ENCODE measurements around the gene ARRB2.

Gene ARRB2

GRCh38 chr17:4709794-4710692 lies at the start of gene ARRB2:
Gene ARRB2 (plus strand): TSS chr17:4710632. CDS start chr17:4710722, 90 bp downstream.
- peak within 1 kb of the TSS; percentile 95 for H3K27ac Mint-ChIP-seq
- no peaks in the 10 kb centered on the region for H3K9me3 Mint-ChIP-seq
- no peaks in the 10 kb centered on the region for H3K27me3 Mint-ChIP-seq
- peak; percentile 99 for DNase-seq
- H3K4me1 Mint-ChIP-seq (ENCODE audit: low read depth) = peaks cover 65% of the 10 kb centered on the region
- peaks cover 38% of the 10 kb centered on the region for H3K36me3 Mint-ChIP-seq (ENCODE audit: low read depth)
- H3K4me3 Mint-ChIP-seq = peak within 1 kb of the TSS; percentile 96

DNA sequence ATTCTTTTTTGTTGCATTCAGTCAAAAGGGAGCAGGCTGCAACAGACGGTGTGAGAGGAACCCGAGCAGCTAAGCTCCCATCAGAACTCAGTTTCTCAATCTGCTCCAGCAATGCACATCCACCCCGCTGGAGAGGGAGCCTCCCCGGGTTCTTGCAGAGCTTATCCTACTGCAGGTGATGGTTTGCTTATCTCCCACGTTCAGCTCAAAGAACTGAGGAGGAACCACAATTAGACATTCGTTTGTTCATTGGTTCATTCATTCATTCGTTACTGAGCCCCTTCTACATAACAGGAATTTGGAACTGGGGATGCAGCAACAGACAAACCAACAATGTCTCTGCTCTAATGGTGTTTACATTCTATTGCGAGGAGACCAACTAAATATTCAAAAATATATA lies 46.7 kb upstream of the ARRB2 start:
- Mint-ChIP-seq H3K4me3 (no peak overlapping the region), H3K27ac (no peak overlapping the region), H3K4me1 (ENCODE audit: low read depth) (peaks cover 7% of the 10 kb centered on the region), H3K9me3 (no peaks in the 10 kb centered on the region), H3K36me3 (ENCODE audit: low read depth) (no peaks in the 10 kb centered on the region), H3K27me3 (peaks cover 3% of the 10 kb centered on the region)
- DNase-seq = no peak

GRCh38 chr17:4664230-4664629 lies 46.2 kb upstream of the ARRB2 start:
- no peak overlapping the region for H3K4me3 Mint-ChIP-seq
- H3K9me3 Mint-ChIP-seq = no peaks in the 10 kb centered on the region
- H3K27me3 Mint-ChIP-seq = peaks cover 3% of the 10 kb centered on the region
- H3K4me1 Mint-ChIP-seq (ENCODE audit: low read depth) = peaks cover 4% of the 10 kb centered on the region
- DNase-seq = no peak
- H3K36me3 Mint-ChIP-seq (ENCODE audit: low read depth) = peaks cover under 1% of the 10 kb centered on the region
- H3K27ac Mint-ChIP-seq = no peak overlapping the region

DNA sequence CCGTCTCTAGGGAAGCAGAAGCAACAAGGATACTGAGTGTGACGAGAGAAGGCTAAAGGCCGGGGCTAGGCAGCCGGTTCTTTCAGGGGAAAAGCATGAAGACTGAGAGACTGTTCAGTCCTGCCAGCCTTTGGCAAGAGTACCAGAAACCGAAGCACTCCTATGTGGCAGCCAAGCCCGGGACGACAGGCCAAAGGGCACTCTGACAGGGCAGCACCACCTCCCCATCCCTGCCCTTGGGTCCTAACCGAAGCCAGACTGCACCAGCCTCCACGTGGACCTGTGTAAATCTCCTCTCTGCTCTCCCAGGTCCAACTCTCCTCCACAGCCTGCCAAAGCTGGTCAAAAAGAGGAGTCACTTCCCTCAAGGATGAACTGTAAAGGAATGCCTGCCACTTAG lies 45.4 kb upstream of the ARRB2 start:
- Mint-ChIP-seq H3K27ac (no peak overlapping the region), H3K4me1 (ENCODE audit: low read depth) (peaks cover 4% of the 10 kb centered on the region), H3K36me3 (ENCODE audit: low read depth) (peaks cover 8% of the 10 kb centered on the region), H3K9me3 (no peaks in the 10 kb centered on the region), H3K4me3 (no peak overlapping the region), H3K27me3 (no peaks in the 10 kb centered on the region)
- DNase-seq = no peak

DNA sequence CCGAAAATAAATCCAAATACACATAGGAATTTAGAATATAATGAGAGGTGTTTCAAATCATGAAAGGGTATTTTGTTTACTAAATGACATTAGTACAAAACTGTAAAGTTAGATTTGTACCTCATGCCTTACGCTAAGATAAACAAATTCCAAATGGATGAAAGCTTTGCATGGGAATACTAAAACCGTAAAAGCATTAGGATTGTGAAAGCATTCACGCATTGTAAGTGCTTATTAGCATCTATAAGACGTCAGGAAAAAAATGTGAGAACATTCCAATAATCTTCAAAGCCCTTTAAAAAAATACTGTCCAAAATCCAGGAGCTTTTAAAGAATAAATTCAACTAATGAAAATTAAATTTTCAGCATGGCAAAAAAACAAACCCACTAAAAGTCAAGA lies 44.1 kb upstream of the ARRB2 start:
- Mint-ChIP-seq H3K27me3 (no peaks in the 10 kb centered on the region), H3K36me3 (ENCODE audit: low read depth) (peaks cover 21% of the 10 kb centered on the region), H3K9me3 (no peaks in the 10 kb centered on the region), H3K27ac (no peak overlapping the region), H3K4me3 (no peak overlapping the region), H3K4me1 (ENCODE audit: low read depth) (peaks cover 4% of the 10 kb centered on the region)
- DNase-seq = no peak

DNA sequence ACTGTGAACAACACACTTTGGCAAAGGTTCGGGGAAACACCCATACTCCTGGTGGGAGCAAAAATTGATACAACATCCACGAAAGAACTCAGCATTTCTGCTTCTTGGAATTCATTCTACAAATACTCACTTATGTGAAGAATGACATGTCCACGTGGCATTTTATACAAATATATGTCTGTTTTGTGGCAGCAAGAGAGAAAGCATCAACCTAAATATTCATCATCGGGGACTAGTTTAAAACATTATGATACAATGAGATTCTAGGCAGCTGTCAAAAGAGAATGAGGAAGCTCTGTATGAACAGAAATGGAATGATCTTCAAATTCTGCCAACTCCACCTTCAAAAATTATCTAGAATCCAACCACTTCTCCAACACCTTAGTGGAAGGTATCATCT lies 43.3 kb upstream of the ARRB2 start:
- no peaks in the 10 kb centered on the region for H3K27me3 Mint-ChIP-seq
- no peak overlapping the region for H3K27ac Mint-ChIP-seq
- DNase-seq = no peak
- H3K4me1 Mint-ChIP-seq (ENCODE audit: low read depth) = peaks cover 4% of the 10 kb centered on the region
- H3K9me3 Mint-ChIP-seq = no peaks in the 10 kb centered on the region
- H3K36me3 Mint-ChIP-seq (ENCODE audit: low read depth) = peaks cover 29% of the 10 kb centered on the region
- no peak overlapping the region for H3K4me3 Mint-ChIP-seq

DNA sequence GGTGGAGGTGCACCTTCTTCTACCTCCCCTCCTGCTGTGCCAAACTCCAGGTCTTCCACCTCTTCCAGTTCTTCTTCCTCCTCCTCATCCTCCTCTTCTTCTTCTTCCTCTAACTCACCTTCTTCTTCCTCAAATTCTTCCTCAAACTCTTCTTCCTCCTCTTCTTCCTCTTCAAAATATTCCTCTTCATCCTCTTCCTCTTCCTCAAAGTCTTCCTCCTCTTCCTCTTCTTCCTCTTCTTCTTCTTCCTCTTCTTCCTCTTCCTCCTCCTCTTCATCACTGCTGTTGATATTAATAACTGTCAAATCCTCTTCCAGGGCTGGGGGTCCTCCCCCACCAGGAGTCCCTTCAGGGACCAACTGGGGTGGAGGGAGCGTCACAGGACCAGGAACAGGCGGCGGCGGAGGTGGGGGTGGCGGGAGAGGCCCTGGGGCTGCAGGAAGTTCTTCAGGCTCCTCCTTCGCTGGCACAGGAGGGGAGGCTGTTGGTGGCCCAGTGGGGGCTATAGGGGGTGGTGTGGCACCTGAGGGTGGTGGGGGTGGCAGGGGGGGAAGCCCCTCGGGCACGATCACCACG lies 38.3 kb upstream of the ARRB2 start:
- H3K27ac Mint-ChIP-seq = peak overlapping the region; percentile 38
- H3K27me3 Mint-ChIP-seq = no peaks in the 10 kb centered on the region
- no peak overlapping the region for H3K4me3 Mint-ChIP-seq
- H3K36me3 Mint-ChIP-seq (ENCODE audit: low read depth) = peaks cover 77% of the 10 kb centered on the region
- H3K4me1 Mint-ChIP-seq (ENCODE audit: low read depth) = no peaks in the 10 kb centered on the region
- no peaks in the 10 kb centered on the region for H3K9me3 Mint-ChIP-seq
- no peak for DNase-seq

DNA sequence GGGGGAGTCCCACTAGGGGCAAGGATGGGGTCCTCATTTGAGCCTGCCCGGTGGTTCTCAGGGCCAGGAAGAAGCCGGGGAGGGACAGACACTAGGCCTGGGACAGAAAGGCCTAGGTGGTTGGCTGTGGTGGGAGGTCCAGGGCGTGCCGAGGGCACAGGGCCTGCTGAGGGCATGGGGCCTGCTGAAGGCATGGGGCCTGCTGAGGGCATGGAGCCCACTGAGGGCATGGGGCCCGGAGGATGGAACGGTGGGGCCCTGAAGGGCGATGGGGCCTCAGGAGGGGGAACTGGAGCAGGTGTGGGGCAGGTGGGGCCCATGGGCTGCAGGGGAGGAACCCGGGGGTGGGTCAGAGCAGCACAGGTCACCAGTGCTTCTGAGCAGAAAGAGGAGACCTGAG lies 37.7 kb upstream of the ARRB2 start:
- Mint-ChIP-seq H3K27me3 (no peaks in the 10 kb centered on the region), H3K4me3 (no peak overlapping the region), H3K9me3 (no peaks in the 10 kb centered on the region)

GRCh38 chr17:4673169-4673568 lies 37.3 kb upstream of the ARRB2 start:
- Mint-ChIP-seq H3K4me1 (ENCODE audit: low read depth) (peaks cover 2% of the 10 kb centered on the region), H3K9me3 (no peaks in the 10 kb centered on the region), H3K27me3 (no peaks in the 10 kb centered on the region), H3K27ac (peak overlapping the region; percentile 44), H3K4me3 (no peak overlapping the region), H3K36me3 (ENCODE audit: low read depth) (peaks cover 87% of the 10 kb centered on the region)
- DNase-seq = no peak

More for the DNA sequence above, 37.7 kb upstream of the ARRB2 start:
- Mint-ChIP-seq H3K4me1 (ENCODE audit: low read depth) (no peaks in the 10 kb centered on the region), H3K27ac (peak overlapping the region; percentile 44), H3K36me3 (ENCODE audit: low read depth) (peaks cover 83% of the 10 kb centered on the region)
- DNase-seq = no peak

GRCh38 chr17:4673986-4674684 lies 36.3 kb upstream of the ARRB2 start:
- Mint-ChIP-seq H3K36me3 (ENCODE audit: low read depth) (peaks cover 96% of the 10 kb centered on the region), H3K9me3 (no peaks in the 10 kb centered on the region), H3K4me3 (no peak overlapping the region), H3K4me1 (ENCODE audit: low read depth) (peaks cover 12% of the 10 kb centered on the region), H3K27ac (no peak overlapping the region), H3K27me3 (no peaks in the 10 kb centered on the region)
- no peak for DNase-seq

GRCh38 chr17:4674685-4674998 lies 35.8 kb upstream of the ARRB2 start:
- Mint-ChIP-seq H3K36me3 (ENCODE audit: low read depth) (peaks cover 97% of the 10 kb centered on the region), H3K4me1 (ENCODE audit: low read depth) (peaks cover 17% of the 10 kb centered on the region), H3K4me3 (no peak overlapping the region), H3K27me3 (no peaks in the 10 kb centered on the region), H3K9me3 (no peaks in the 10 kb centered on the region), H3K27ac (no peak overlapping the region)
- DNase-seq = no peak

DNA sequence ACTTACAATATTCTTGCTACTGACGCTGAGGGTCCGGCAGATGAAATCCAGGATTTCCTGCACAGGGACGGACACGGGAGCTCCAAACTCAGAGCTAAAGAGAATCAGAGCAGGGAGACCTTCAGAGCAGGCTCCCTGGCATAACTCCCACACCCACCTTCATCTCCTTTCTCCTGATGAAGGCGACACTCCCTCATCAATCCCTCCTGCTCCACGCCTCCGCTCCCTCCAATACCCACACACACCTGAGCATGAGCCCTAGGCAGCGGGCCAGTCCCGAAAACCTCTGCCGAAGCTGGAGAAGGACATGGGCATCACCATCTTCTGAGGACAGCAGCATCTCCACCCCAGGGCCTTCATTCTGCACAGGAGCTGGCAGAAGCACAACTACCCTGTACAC lies 34.6 kb upstream of the ARRB2 start:
- peak overlapping the region; percentile 72 for H3K27ac Mint-ChIP-seq
- no peaks in the 10 kb centered on the region for H3K9me3 Mint-ChIP-seq
- H3K36me3 Mint-ChIP-seq (ENCODE audit: low read depth) = peaks cover 97% of the 10 kb centered on the region

GRCh38 chr17:4676791-4677190 lies 33.6 kb upstream of the ARRB2 start:
- Mint-ChIP-seq H3K4me1 (ENCODE audit: low read depth) (peaks cover 21% of the 10 kb centered on the region), H3K27me3 (no peaks in the 10 kb centered on the region), H3K36me3 (ENCODE audit: low read depth) (peaks cover 98% of the 10 kb centered on the region), H3K9me3 (no peaks in the 10 kb centered on the region), H3K27ac (peak overlapping the region; percentile 72), H3K4me3 (no peak overlapping the region)
- no peak for DNase-seq

More for the DNA sequence above, 34.6 kb upstream of the ARRB2 start:
- Mint-ChIP-seq H3K4me1 (ENCODE audit: low read depth) (peaks cover 21% of the 10 kb centered on the region), H3K27me3 (no peaks in the 10 kb centered on the region), H3K4me3 (no peak overlapping the region)
- no peak for DNase-seq

DNA sequence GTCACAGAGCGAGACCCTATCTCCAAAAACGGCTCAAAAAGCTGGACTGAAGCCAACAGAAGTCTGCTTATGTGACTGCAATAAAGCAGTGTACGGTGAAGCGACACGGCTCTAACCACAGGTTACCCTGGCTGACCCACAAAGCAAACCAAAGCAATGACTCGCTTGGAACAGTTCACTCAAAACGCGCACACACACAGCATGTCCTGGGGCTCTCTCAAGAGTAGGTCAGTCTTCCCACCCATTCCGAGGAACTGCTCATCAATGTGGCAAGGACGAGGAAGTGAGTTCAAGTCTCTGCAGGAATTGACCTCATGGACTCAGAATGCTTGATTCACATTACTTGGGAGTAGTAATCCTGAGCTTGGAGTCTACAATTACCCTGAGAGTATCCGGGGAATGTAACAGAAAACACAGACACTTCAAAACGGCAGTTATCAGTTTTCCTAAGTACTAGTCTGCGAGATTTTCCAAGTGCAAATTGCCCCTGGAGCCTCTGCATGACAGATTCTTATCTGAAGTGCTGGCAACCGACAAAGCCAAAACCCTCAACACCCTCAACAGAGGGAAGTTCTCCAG lies 31.9 kb upstream of the ARRB2 start:
- H3K27ac Mint-ChIP-seq = peak overlapping the region; percentile 83
- no peaks in the 10 kb centered on the region for H3K27me3 Mint-ChIP-seq
- DNase-seq = no peak
- no peak overlapping the region for H3K4me3 Mint-ChIP-seq
- peaks cover 95% of the 10 kb centered on the region for H3K36me3 Mint-ChIP-seq (ENCODE audit: low read depth)
- peaks cover 21% of the 10 kb centered on the region for H3K4me1 Mint-ChIP-seq (ENCODE audit: low read depth)
- H3K9me3 Mint-ChIP-seq = no peaks in the 10 kb centered on the region

Measured in activated T-cell treated with anti-CD3 and anti-CD28 coated beads, Interleukin-2, amount 50 U/mL, for 24 hours (primary cell).